Stimulated activated CD4-positive, alpha-beta T cell treated with anti-CD3 and anti-CD28 coated beads, Interleukin-15, amount 100 ng/mL, for 1 hour (primary cell): ENCODE measurements around the gene FGF10.

Source experiments
- DNase-seq, 2 donors: peaks; one replicate each; pipeline ENCODE4 v3.0.0-alpha.2; 2020; ENCODE audit warnings: low read depth in 1 of 2, low spot score in 1 of 2

The FGF10 gene

DNA sequence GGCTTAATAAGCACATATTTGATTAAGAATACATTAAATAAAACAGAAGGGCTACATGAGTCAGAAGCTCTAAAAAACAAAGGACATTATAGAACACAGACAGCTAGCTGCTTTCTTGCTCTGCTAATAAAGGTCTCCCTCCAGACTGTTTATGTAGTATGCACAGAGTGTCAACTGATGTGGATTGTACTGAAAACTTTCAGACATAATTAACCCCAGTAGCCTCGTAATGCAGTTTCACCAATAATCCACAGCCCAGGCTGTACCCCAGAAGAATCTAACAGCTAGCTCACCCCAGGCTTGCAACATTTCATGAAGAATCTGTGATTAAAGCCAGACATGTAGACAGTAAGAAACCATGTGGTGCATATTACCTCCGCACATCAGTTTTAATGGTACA, 30.8 kb downstream of the FGF10 start:
- no peak for DNase-seq

DNA sequence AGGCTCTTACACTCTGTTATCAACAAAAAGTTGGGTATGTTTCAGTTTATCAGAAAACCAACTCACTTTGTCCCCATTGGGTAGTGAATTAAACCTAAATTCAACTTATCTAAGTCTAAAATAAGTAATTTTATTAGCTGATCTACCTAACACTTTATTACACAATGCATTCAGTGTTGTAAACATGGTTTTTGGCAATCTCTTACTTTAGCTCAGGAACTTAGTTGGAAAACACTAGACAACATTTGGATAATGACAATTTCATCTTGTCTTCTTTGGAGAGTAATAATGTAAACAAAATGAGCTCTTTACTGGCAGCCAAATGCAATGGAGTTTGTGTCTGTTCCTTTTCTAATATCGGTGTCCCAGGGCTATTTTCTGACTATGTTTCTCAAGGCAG, 33.0 kb downstream of the FGF10 start:
- no peak for DNase-seq

DNA sequence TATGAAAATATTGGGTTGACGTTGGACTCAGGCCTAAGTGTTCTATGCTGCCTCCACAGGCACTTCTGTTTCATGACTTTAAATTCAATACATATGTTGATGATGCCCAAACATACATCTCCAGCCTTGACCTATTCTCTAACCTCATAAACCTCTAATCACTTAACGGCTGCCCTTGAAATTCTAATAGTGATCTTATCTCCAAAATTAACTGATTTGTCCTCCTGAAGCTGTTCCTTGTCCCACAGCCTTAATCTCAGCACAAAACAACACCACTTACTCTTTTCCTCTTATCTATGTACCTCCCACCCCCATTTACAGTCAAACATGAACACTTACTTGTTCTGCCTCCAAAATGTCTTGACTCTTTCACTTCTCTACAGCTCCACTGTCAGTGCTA, 43.3 kb downstream of the FGF10 start:
- no peak for DNase-seq

DNA sequence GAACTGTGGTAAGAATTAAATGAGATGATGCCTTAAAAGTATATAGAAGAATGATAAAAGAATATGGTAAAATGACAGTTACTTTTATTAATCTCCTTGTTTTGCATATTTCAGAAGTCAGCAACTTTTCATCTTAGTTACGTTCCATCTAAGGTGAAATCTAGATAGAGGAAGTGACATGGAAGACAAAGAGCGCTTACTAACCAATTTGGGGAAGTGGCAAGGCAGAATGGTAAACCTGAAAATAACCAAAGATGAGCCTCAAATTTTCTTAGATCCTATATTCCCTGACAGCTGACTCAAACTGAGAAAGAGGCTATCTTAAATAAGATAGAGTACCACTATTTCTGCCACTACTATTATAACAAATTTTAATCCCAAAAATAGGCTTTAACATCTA, 52.5 kb downstream of the FGF10 start:
- DNase-seq = no peak

DNA sequence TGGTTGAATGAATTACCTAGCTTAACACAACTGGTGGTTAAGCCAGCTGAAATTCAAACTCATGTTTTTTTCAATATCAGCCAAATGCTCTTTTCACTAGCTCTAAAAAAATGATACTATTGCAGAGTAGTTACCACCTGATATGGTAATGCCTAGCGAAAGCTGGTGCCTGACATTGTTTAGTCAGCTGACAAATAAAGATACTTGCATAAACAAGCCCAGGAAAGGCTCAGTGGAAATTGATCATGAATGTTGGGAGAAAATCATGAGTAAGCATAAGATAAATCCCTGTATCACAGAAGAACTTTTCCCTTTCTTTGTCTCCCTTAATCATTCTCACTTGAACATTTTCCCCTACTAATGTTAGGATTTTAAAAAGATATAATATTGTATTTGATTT, 54.6 kb downstream of the FGF10 start:
- DNase-seq = no peak

DNA sequence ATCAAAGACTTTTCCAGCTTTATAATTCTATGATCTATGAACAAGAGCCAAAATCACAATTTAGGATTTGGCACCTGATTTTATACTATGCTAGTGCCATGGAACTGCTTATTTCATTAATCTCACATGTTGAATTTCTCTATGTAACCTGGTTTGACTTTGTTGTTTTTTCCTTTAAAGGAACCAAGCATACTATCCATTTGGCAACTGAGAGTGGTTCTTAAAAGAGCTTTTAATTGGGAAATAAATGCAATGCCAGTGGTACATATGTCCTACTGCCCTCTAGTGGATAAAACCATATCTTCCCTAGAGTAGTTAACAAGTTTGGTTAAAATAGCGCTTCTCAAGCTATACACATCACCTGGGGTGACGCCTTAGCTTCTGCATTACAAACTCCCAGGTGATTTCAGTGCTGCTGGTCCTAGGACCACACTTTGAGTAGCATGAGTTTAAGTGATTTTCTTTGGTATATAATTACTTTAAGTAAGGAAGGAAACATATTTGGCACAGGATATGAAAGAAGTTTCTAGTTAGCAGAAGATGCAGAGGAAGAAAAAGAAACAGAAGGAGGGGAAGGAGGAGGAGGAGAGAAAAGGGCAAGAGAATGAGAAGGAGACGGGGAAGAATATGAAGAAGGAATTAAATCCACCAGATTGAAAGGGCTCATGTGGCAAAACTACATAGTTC, 56.8 kb downstream of the FGF10 start:
- no peak for DNase-seq

DNA sequence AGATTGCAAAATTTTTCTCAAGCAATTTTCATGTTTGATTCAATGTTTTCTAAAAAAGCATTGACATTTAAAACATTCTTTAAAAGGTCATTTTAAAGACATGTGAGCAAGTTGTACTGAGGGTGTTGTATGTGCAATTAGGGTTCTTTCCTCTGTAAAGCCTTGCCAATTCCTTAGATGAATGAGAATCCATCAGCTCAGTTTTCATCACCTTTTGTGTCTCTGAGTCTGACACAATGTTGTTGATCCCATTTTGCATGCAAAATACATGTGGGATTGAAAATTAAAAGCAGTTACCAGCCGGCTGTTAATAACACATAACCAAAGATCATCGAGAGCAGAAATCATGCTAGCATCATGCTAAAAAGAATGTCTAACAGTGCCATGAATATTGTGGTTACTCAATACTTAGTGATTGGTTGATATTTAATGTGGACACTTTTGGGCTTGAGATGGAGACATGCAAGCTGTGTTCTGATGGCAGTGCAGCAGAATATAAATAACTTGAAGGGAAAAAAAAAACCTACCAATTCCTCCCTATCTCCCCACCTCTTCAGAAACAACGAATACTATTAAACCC, 57.7 kb downstream of the FGF10 start:
- no peak for DNase-seq

DNA sequence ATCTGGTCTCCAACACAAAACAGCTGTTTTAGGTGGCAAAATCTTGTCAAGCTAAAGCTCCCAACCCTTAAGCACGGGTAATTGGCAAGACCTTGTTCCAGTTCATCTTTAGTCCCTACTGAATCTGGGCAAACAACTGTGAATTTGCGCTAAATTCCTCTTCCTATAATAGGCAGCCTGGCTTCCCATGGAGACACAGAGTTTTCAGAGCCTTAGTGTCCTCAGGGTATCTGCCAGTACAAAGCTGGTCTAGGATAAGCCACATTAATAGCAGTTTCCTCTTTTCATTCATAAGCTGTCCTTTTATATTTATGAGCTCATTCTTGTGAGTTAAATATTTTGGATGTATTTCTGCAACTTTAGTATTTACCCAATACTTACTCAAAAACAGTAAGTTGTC, 59.5 kb downstream of the FGF10 start:
- DNase-seq = no peak

DNA sequence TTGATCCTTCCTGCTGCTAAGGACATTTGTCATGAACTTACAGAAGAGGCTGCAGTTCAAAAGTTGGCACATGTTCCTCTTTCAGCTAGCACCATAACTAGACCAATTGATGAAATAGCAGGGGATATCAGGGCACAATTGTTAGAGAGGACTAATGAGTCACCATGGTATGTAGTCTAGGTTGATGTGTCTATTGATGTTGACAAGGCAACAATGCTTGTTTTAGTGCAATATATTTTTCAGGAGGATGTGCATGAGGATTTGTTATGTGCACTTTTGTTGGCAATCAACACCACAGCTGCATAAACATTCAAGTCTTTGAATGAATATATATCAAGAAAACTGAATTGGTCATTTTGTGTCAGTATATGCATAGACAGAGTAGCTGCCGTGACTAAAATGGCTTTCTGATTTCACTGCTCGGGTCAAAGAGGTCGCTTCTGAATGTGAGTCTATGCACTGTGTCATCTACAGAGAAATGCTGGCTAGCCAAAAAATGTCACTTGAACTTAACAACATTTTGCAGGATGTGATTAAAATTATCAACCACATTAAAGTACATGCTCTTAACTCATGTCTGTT, 68.0 kb downstream of the FGF10 start:
- DNase-seq = no peak

DNA sequence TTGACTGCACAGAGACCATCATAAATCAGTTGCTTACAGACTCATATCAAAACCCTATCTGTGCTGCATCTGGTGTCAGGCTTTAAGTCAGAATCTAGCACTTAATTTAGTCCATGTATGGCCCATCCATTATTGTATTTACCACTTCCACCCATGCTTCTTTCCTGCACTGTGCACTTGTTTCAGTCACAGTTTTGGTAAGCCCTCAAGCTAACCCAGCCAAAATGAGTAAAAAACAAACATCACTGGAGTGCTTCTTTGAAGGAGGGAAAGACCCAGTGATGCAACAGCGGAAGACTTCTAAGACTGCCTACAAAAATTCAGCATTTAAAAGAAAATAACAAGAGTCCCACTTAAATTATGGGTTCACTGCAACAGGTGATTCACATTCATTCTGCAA, 69.0 kb downstream of the FGF10 start:
- no peak for DNase-seq

DNA sequence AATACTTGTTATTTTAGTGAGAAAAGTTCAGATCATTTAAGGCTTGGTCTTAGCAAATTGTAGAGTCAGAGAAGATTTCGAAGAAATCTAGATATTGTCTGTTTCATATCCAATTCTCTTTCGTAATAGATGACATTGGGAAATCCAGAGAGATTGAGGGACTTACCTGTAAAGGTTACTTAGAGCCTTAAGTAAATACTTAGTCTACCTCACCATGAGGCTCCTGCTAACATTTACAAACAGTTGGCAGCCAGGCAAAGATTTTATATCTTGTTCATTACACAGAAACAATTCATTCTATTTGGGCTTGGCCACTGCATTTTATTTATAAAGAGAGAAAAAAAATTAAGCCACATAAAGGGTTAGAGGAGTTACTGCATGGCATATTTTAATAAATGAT, 70.3 kb downstream of the FGF10 start:
- no peak for DNase-seq

DNA sequence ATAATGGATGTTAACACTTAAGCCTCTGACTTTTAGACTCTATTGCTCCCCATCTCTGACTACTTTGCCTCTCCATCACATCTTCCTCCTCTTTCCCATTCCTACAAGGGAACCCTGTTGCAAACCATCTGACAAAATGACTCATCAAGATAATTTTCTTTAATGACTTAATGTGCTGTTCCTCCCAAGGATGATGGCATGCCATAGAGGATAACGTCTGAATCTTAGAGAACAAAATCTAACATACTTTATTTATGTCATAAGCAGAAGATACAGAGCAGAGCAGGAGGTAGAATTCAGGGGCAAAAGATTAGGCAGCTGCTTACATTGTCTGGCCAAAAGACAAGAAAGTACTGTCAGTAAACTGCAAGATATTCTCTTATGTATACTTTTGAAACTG, 76.8 kb downstream of the FGF10 start:
- no peak for DNase-seq

DNA sequence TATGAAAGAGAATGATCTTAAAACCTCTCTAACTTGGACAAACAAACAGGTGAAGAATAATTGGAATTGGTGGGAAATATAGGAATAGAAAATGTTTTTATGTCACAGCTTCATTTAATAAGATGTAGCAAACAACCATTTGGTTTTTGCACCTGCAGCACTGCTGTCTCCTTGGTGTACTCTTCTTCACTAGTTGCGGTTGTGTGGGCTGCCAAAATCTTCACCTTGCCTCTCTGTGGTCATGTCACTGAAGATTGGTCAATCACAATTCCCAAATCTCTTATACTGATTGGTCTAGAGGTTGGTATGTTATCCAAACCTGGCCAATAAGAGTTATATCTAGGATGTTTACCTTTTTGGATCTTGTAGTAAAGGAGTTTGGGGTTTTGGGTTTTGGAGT, 88.7 kb downstream of the FGF10 start:
- no peak for DNase-seq

DNA sequence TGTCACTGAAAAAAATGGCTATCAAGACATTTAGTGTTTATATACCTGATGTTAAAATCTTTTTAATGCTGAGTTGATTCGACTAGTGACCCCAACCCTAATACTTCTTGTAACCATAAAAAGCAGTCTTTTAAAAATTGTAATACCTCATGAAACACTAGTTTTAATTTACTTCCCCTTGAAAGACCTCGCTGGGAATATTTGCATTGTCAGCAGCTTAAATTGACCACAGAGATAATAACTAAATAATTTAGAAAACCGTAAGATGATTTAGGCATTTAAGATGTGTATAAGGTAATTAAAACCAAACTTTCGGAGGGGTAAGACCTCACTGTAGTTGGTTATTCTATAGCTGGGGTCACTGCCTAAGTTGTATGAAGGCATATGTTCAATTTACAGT, 89.8 kb downstream of the FGF10 start:
- no peak for DNase-seq

DNA sequence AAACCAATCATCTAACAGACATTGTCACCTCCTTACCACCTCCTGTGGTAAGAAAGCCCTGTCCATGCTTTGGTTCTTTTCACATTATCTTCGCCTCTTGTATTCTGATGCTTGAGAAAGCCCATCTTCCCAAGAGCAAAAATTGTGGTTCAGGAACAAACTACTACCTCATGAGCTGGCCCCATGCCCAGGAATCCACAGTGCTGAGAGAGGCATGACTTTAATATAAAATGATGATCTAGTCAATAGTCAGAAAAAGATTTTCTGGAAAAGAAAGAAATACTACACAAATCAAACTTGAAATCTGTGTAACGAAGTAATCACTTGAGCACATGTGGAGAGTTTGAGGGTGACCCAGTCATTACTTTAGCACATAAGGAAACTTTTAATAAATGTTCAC, 94.7 kb downstream of the FGF10 start:
- no peak for DNase-seq

DNA sequence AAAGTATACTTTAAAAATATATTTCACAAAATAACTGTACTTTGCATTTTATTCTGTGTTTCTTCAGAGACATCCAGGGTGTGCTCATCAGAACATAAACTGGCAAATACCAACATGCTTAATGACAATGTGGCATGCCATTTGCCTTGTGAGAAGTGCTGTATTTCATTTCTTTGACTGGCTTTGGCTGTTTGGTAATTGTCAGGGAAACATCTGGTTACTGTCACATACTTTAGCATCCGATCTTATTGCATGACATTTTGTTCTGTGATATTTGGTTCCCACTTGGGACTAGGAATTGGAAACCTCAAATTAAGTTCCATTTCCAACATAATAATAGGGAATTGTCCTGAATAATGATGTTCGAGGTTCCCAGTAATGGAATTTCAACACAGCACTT, 96.5 kb downstream of the FGF10 start:
- no peak for DNase-seq

DNA sequence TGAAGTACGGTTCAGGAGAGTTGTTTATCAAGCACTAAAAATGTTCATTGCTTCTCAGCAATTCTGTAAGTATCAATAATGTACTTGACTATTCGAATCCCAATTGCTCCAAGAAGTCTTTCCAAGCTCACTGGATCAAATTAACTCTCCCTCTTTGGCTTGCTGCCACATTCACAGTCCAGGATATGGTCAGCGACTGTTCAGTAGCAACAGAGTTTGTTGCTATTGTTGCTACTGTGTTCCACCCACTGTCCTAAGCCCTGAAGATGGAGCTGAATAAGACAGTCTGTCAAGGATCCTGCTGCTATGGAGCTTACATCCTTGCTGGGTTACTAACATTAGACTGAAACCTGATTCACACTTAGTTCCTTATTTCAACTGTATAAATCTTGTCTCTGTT, 110.8 kb downstream of the FGF10 start:
- DNase-seq = no peak

DNA sequence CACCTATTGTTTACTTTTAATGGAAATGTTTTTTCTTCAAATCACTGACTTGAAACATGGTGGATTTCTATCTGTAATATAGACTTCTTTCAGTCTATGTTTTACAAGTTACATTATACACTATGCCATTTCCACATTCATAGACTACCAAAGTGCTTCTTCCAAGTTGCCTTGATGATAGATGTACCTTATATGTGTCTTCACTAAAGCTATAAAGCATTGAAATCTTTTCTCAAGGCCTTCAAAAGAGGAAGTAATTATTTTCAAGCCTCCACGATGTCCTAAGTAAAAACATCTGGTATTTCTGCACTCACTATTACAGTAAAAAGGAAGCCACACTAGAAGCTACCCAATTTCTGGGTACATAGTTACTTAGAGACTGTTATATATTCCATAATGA, 113.3 kb downstream of the FGF10 start:
- no peak for DNase-seq

DNA sequence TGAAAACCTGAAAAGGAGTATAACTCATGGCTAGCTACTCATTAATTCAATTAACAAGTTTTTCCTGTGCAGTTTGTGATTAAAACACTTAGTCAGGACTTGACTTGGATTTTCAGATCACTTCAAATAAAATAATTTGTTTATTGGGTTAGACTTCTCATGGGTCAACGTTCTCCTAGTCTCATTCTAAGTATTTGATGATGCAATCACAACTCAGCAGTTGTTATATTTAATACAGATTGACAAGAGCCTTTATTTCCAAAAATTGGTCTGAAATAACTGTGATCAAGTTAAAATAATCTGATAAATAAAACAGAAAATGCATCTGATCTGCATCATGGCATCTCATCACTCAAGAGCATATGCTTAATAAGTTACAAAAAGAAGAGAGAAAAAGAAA, 113.9 kb downstream of the FGF10 start:
- no peak for DNase-seq

DNA sequence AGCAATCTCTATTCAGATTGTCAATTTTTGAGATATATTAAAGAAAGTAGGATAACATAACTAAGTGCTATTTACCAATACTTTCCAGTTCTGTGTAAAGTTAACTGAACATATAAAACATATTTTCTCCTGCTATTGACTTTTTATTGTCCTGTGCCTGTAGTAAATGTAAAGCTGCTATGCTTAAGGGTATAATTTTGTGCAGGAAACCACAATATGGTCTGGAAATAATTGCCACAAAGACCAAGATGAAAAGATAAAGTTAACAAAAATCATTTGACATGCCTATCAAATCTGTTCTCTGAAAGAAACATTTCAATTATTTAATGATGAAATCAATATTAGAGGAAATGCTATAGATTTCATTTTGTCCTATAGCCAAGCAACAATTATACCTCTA, 121.3 kb downstream of the FGF10 start:
- DNase-seq = no peak

DNA sequence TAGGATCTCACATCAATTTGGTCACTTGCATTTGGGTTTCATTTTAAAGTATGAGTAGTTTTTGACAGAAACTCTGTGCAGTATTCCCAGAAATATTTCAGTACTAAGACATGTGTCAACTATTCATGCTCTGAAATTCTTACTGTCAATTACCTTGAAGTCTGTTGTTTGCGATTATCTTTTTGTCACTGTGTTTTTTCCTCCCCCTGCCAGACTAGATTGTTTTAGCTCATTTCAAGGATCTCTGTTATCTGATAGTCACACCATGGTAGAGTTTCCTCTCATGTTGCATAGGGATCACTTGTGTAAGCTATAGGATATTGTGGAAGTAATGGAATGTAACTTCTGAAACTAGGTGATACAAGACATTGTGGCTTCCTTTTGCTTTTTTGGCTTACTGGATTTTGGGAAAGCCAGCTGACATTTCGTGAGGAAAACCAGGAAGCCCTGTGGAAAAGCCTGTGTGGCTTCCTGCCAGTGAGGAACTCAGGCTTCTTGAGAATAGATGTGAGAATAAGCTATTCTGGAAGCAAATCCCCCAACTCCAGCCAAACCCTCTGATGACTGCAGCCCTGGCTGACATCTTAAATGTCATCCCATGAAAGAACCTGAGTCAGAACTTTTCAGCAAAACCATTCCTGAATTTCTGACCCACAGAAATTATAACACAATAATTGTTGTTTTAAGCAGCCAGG, 122.2 kb downstream of the FGF10 start:
- no peak for DNase-seq

DNA sequence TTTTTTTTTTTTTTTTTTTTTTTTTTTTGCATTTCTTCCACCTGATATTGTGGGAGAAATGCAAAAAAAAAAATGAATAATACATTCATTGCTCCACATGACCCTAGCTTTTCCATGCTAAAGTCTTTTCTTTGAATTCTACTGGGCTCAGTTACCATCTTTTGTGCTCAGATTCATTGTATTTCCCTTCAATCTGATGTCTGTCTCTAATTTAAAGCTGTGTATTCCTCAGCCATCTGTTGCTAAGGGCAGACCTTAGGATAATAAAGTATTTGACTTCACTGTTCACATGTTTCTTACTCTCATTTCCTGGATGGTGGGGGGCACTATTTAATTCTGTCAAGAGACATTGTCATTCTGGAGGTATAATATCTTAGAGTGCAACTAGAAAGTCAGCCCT, 123.5 kb downstream of the FGF10 start:
- DNase-seq = no peak

DNA sequence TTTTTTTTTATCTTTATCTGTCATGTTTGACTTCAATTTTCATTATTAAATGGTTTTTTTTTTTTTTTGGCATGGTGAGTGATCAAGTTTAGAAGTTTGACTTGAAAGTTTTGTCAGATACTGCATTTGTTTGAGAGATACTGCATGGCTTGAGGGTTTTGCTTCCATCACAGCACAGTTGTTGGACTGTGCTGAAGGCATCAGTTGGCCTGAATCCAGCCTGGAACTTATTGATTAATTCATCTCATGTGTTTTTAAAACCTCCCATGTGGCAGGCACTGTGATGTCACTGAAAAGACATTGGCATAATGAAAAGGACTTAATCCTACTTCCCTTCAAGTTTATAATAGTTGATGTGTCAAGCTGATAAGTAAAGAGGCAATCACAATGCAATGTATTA, 128.4 kb downstream of the FGF10 start:
- no peak for DNase-seq
